OCI-LY7 (cell line): ENCODE measurements around the gene IDI2.

Experiments used
- EZH2phosphoT487 ChIP-seq: fragments of 200-600 bp; sonication (generic); IDR thresholded peaks from 2 replicates; pipeline ENCODE4 v1.6.1; 2018; ENCODE audit warnings: low read depth, borderline replicate concordance, mild to moderate bottlenecking, mixed run types, antibody characterized with exemption, low read length, moderate library complexity, mixed read lengths
- TF ChIP-seq, protein P1 (sequence below): fragments of 200-600 bp; sonication (generic); conservative IDR thresholded peaks from 2 replicates; pipeline ENCODE4 v1.5.1; 2014; ENCODE audit warnings: mild to moderate bottlenecking, antibody characterized with exemption, low read length, moderate library complexity, mixed read lengths

DNA sequence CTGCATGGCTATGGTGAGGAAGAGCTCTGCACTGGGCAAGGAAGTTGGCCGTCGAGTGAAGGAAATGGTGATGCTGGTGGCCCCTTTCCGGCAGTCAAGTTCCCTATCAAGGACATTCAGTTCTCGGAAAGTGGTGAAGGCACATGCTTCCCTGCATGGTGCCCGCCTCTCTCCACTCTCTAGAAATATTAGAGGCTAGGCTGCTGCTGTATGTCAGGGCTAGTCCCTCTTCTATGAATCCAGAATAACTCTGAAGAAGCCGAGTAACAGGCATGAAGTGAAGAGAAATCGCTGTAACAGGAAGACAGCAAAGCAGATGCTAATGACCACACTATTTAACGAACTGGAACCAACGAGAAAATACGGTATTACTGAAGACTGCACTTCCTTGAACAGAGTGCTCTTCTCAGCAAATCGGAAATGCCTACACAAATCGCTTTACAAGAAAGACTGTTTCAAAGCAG lies 17.9 kb upstream of the IDI2 start:
- TF ChIP-seq, protein P1, sequence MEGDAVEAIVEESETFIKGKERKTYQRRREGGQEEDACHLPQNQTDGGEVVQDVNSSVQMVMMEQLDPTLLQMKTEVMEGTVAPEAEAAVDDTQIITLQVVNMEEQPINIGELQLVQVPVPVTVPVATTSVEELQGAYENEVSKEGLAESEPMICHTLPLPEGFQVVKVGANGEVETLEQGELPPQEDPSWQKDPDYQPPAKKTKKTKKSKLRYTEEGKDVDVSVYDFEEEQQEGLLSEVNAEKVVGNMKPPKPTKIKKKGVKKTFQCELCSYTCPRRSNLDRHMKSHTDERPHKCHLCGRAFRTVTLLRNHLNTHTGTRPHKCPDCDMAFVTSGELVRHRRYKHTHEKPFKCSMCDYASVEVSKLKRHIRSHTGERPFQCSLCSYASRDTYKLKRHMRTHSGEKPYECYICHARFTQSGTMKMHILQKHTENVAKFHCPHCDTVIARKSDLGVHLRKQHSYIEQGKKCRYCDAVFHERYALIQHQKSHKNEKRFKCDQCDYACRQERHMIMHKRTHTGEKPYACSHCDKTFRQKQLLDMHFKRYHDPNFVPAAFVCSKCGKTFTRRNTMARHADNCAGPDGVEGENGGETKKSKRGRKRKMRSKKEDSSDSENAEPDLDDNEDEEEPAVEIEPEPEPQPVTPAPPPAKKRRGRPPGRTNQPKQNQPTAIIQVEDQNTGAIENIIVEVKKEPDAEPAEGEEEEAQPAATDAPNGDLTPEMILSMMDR = no peak
- TF ChIP-seq EZH2phosphoT487 = no peak
